ENCODE results near the gene ZNF214.
"Not testable (repeated sequence)": the region's sequence is repeated elsewhere in the genome, so short reads cannot be mapped to it uniquely, and the experiment has no call there.

ZNF214 gene

GRCh38 chr11:6995703-6996102 is 24.4 kb downstream of the ZNF214 start:
- no peak for TF ChIP-seq FOXP2 (optimal IDR thresholded peaks at IDR 0.05; ENCODE audit: control extremely low read depth, extremely low read length, insufficient read depth)
- no peak for TF ChIP-seq POLR2AphosphoS5 (IDR thresholded peaks at IDR 0.05; ENCODE audit: borderline replicate concordance, low read depth, low read length)
- TF ChIP-seq EZH2 (IDR thresholded peaks at IDR 0.05) = no peak
- Histone ChIP-seq H3K27ac (no peak overlapping the region), H3K36me3 (ENCODE audit: insufficient read depth, low read length) (no peaks in the 10 kb centered on the region), H3K9ac (ENCODE audit: insufficient read length) (no peak overlapping the region), H3K9me3 (ENCODE audit: low read depth, low read length) (no peaks in the 10 kb centered on the region), H3K4me3 (no peak overlapping the region)
- no peak for DNase-seq (ENCODE audit: low read depth, low spot score)

- no peak overlapping the region for H3K4me3 ChIP-seq
- H3K27ac ChIP-seq = no peak overlapping the region
- no peak for DNase-seq (ENCODE audit: low read depth, low spot score)
- H3K9me3 ChIP-seq (ENCODE audit: low read depth, low read length) = no peaks in the 10 kb centered on the region
- no peak overlapping the region for H3K9ac ChIP-seq (ENCODE audit: insufficient read length)
- TF ChIP-seq FOXP2 (optimal IDR thresholded peaks at IDR 0.05; ENCODE audit: control extremely low read depth, extremely low read length, insufficient read depth) (no peak), POLR2AphosphoS5 (IDR thresholded peaks at IDR 0.05; ENCODE audit: borderline replicate concordance, low read depth, low read length) (no peak), EZH2 (IDR thresholded peaks at IDR 0.05) (no peak)
- no peaks in the 10 kb centered on the region for H3K36me3 ChIP-seq (ENCODE audit: insufficient read depth, low read length)
Measured at GRCh38 chr11:6992457-6993417, 27.4 kb downstream of the ZNF214 start.

GRCh38 chr11:6992026-6992425 is 28.1 kb downstream of the ZNF214 start:
- no peak overlapping the region for H3K9ac ChIP-seq (ENCODE audit: insufficient read length)
- DNase-seq (ENCODE audit: low read depth, low spot score) = no peak
- TF ChIP-seq FOXP2 (optimal IDR thresholded peaks at IDR 0.05; ENCODE audit: control extremely low read depth, extremely low read length, insufficient read depth) = no peak
- no peak for TF ChIP-seq EZH2 (IDR thresholded peaks at IDR 0.05)
- no peak for TF ChIP-seq POLR2AphosphoS5 (IDR thresholded peaks at IDR 0.05; ENCODE audit: borderline replicate concordance, low read depth, low read length)
- no peak overlapping the region for H3K27ac ChIP-seq
- no peak overlapping the region for H3K4me3 ChIP-seq
- H3K36me3 ChIP-seq (ENCODE audit: insufficient read depth, low read length) = no peaks in the 10 kb centered on the region
- H3K9me3 ChIP-seq (ENCODE audit: low read depth, low read length) = no peaks in the 10 kb centered on the region

GRCh38 chr11:6991227-6991626 is 28.9 kb downstream of the ZNF214 start:
- TF ChIP-seq EZH2 (IDR thresholded peaks at IDR 0.05) (no peak), POLR2AphosphoS5 (IDR thresholded peaks at IDR 0.05; ENCODE audit: borderline replicate concordance, low read depth, low read length) (no peak), FOXP2 (optimal IDR thresholded peaks at IDR 0.05; ENCODE audit: control extremely low read depth, extremely low read length, insufficient read depth) (no peak)
- Histone ChIP-seq H3K27ac (no peak overlapping the region), H3K36me3 (ENCODE audit: insufficient read depth, low read length) (no peaks in the 10 kb centered on the region), H3K9me3 (ENCODE audit: low read depth, low read length) (no peaks in the 10 kb centered on the region), H3K9ac (ENCODE audit: insufficient read length) (no peak overlapping the region), H3K4me3 (no peak overlapping the region)
- DNase-seq (ENCODE audit: low read depth, low spot score) = no peak

GRCh38 chr11:6988506-6988905 is 31.6 kb downstream of the ZNF214 start:
- no peak overlapping the region for H3K27ac ChIP-seq
- H3K36me3 ChIP-seq (ENCODE audit: insufficient read depth, low read length) = no peaks in the 10 kb centered on the region
- no peak overlapping the region for H3K9ac ChIP-seq (ENCODE audit: insufficient read length)
- H3K4me3 ChIP-seq = no peak overlapping the region
- no peak for DNase-seq (ENCODE audit: low read depth, low spot score)
- TF ChIP-seq EZH2 (IDR thresholded peaks at IDR 0.05) (no peak), FOXP2 (optimal IDR thresholded peaks at IDR 0.05; ENCODE audit: control extremely low read depth, extremely low read length, insufficient read depth) (no peak), POLR2AphosphoS5 (IDR thresholded peaks at IDR 0.05; ENCODE audit: borderline replicate concordance, low read depth, low read length) (no peak)
- no peaks in the 10 kb centered on the region for H3K9me3 ChIP-seq (ENCODE audit: low read depth, low read length)

DNA sequence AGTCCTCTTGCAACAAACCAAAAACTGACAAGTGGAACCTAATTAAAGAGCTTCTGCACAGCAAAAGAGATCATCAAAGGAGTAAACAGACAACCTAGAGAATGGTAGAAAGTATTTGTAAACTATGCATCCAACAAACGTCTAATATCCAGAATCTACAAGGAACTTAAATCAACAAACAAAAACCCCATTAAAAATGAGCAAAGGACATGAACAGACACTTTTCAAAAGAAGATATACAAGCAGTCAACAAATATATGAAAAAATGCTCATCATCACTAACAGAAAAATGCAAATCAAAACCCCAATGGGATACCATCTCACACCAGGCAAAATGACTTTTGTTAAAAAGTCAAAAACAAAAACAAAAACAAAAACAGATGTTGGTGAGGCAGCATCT is 33.7 kb downstream of the ZNF214 start:
- Histone ChIP-seq H3K9ac (ENCODE audit: insufficient read length) (no peak overlapping the region), H3K4me3 (no peak overlapping the region), H3K36me3 (ENCODE audit: insufficient read depth, low read length) (no peaks in the 10 kb centered on the region), H3K9me3 (ENCODE audit: low read depth, low read length) (no peaks in the 10 kb centered on the region), H3K27ac (no peak overlapping the region)
- TF ChIP-seq POLR2AphosphoS5 (IDR thresholded peaks at IDR 0.05; ENCODE audit: borderline replicate concordance, low read depth, low read length) = no peak
- no peak for TF ChIP-seq FOXP2 (optimal IDR thresholded peaks at IDR 0.05; ENCODE audit: control extremely low read depth, extremely low read length, insufficient read depth)
- TF ChIP-seq EZH2 (IDR thresholded peaks at IDR 0.05) = no peak
- no peak for DNase-seq (ENCODE audit: low read depth, low spot score)

DNA sequence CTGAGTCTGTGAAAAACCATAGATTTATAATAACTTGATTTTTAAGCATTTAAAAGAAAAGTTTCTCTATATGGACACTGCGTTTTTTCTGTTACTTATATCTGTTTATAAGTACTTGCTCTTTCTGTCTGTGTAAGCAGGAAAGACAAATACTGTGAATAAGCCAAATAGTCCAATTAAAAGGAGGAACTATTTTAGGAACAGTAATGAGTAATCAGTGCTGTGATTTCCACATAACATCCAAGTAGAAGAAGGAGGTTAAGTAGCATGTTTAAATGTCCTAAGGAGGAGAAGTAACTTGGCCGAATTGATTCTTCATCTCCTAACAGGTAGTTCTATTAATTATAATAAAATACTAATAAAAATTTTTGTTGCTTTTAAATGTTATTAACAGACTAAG is 40.8 kb downstream of the ZNF214 start:
- Histone ChIP-seq H3K27ac (no peak overlapping the region), H3K36me3 (ENCODE audit: insufficient read depth, low read length) (no peaks in the 10 kb centered on the region), H3K9ac (ENCODE audit: insufficient read length) (no peak overlapping the region), H3K4me3 (no peak overlapping the region), H3K9me3 (ENCODE audit: low read depth, low read length) (no peaks in the 10 kb centered on the region)
- TF ChIP-seq FOXP2 (optimal IDR thresholded peaks at IDR 0.05; ENCODE audit: control extremely low read depth, extremely low read length, insufficient read depth) (no peak), POLR2AphosphoS5 (IDR thresholded peaks at IDR 0.05; ENCODE audit: borderline replicate concordance, low read depth, low read length) (no peak), EZH2 (IDR thresholded peaks at IDR 0.05) (no peak)
- DNase-seq (ENCODE audit: low read depth, low spot score) = no peak

DNA sequence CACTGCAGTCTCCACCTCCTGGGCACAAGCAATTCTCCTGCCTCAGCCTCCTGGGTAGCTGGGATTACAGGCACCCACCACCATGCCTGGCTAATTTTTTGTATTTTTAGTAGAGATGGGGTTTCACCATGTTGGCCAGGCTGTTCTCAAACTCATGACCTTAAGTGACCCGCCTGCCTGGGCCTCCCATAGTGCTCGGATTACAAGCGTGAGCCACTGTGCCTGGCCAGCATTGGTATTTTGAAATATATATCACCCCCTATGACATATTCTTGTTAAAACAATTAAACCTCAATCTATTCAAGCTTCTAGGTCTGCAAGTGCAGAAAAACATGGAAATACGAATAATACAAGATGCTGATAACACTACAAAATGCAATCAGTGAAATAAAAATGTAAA is 50.3 kb downstream of the ZNF214 start:
- not testable (repeated sequence) for DNase-seq (ENCODE audit: low read depth, low spot score); H3K9ac ChIP-seq (ENCODE audit: insufficient read length); H3K9me3 ChIP-seq (ENCODE audit: low read depth, low read length); H3K4me3 ChIP-seq; H3K36me3 ChIP-seq (ENCODE audit: insufficient read depth, low read length); H3K27ac ChIP-seq

GRCh38 chr11:6968816-6969215 is 51.3 kb downstream of the ZNF214 start:
- Histone ChIP-seq H3K36me3 (ENCODE audit: insufficient read depth, low read length) (no peaks in the 10 kb centered on the region), H3K4me3 (no peak overlapping the region), H3K9me3 (ENCODE audit: low read depth, low read length) (no peaks in the 10 kb centered on the region), H3K9ac (ENCODE audit: insufficient read length) (no peak overlapping the region), H3K27ac (no peak overlapping the region)
- no peak for DNase-seq (ENCODE audit: low read depth, low spot score)
- TF ChIP-seq POLR2AphosphoS5 (IDR thresholded peaks at IDR 0.05; ENCODE audit: borderline replicate concordance, low read depth, low read length) (no peak), EZH2 (IDR thresholded peaks at IDR 0.05) (no peak), FOXP2 (optimal IDR thresholded peaks at IDR 0.05; ENCODE audit: control extremely low read depth, extremely low read length, insufficient read depth) (no peak)
